Esophagus squamous epithelium (tissue), 5 donors: ENCODE results near the gene BCL2. TPM values are rescaled to one million over a fixed set of nuclear protein-coding genes. Genes with fewer than 3 reads are reported as not detected.

Experiments
- DNase-seq: peaks from one replicate; lab custom pipeline; 2025; lab: John Stamatoyannopoulos, UW
- H3K27ac ChIP-seq, 4 donors: fragments of 200-600 bp; sonication (generic); one replicate each; pipeline ENCODE4 v1.5.1; 2016 to 2019; ENCODE audit warnings: mild to moderate bottlenecking in 1 of 4
- H3K27me3 ChIP-seq, 4 donors: fragments of 200-600 bp; sonication (generic); 1 replicate in 3 of 4; 2 replicates in 1 of 4; pipeline versions ENCODE4 v1.5.1 to v1.6.0; 2017 to 2021; ENCODE audit warnings: antibody characterized with exemption in 1 of 4
- H3K36me3 ChIP-seq, 3 donors: fragments of 200-600 bp; sonication (generic); one replicate each; pipeline ENCODE4 v1.5.1; 2016 to 2019
- H3K4me1 ChIP-seq, 3 donors: fragments of 200-600 bp; sonication (generic); one replicate each; pipeline ENCODE4 v1.5.1; 2017 to 2019
- H3K4me3 ChIP-seq, 4 donors: fragments of 200-600 bp; sonication (generic); 1 replicate in 3 of 4; 2 replicates in 1 of 4; pipeline ENCODE4 v1.5.1; 2016 to 2019; ENCODE audit warnings: mild to moderate bottlenecking in 2 of 4, moderate library complexity in 1 of 4
- H3K9me3 ChIP-seq, 3 donors: fragments of 200-600 bp; sonication (generic); one replicate each; pipeline ENCODE4 v1.5.1; 2016 to 2019
- POLR2A ChIP-seq, 4 donors: fragments of 450-650 bp; IDR thresholded peaks; one replicate each; pipeline ENCODE4 v1.6.1; 2017; ENCODE audit warnings: antibody characterized with exemption in 4 of 4, mild to moderate bottlenecking in 4 of 4, moderate library complexity in 3 of 4
- WGBS, 2 donors: methylation state at CpG; one replicate each; pipeline ENCODE4 v1.1.5; 2018; 5-methylcytosine and 5-hydroxymethylcytosine counted together
- intact Hi-C: fragments of 100-400 bp; cut with DNase I; formaldehyde crosslinking; loops from one replicate; pipeline ENCODE4 v1.15.0; 2022
- total RNA-seq, 4 donors: library from RNA; depleted of rRNA; stranded (reverse); fragments of >200 nt; gene quantifications; one replicate each; pipeline ENCODE4 v1.1.0, GENCODE V29; 2016
- TF ChIP-seq, protein P1 (sequence below), 6 experiments: fragments of 450-650 bp in 4 of 6; fragments of 200-600 bp in 2 of 6; sonication (generic) in 2 of 6; IDR thresholded peaks; one replicate each; pipeline ENCODE4 v1.5.1; 2016 to 2019; ENCODE audit warnings: antibody characterized with exemption in 6 of 6, mild to moderate bottlenecking in 4 of 6, moderate library complexity in 4 of 6
- donor health status: DM: yes; HTN: yes; CAD: no.

Gene BCL2
- total RNA-seq, 4 donors from 2014 or later, result 3.1 to 17.4 (median 4.2) TPM

DNA sequence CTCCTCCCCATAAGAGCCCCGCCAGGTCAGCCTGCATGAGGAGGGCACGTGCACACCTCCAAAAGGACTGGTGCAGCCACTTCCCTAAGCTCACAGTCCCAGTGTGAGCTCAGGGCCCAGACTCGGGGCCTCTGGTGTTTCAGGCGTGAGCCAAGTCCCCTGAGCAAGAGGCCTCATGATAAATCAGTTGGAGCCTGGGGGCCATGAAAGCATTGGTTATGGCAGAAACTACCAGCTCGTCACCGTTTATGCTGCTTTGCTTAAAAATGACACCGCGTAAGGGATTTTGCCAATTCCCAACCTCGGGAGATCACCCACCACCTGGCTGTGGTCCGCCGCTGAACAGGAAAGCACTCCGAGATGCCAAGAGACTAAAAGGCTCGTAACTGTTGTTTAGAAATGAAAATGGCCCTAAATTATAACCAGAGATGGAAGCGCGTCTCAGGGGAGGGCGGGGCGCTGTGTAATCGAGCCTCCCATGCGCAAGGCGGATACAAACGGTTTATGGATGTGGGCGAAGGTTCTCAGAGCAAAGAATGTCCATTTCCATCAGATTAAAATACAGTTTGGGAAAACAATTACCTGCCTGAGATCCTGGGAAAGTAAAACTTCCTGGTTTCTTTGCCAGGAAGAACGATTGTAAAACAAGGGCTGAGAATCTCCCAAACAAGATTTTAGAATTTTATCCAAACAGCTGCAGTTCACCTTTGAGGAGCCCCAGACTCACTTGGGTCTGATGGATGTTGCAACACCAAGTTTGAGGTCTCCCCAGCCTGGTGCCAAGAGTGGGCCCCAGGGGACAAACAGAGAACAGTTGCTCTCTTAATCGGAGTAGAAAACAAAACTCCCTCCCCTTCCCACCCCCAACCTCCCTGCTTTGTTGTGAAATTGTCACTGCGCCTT is 141.4 kb downstream of the BCL2 start:
- Histone ChIP-seq H3K9me3 (no peaks in the 10 kb centered on the region), H3K27ac (peak overlapping the region in 2 of 4 donors; percentile 37), H3K36me3 (no peaks in the 10 kb centered on the region), H3K4me3 (no peak overlapping the region), H3K27me3 (no peaks in the 10 kb centered on the region), H3K4me1 (peaks cover 7 to 41% (median 9%) of the 10 kb centered on the region in 3 donors)
- DNase-seq, result no peak
- intact Hi-C loops, result no loop called here
- WGBS, 2 donors, result 71 to 73% methylated on average over 14 to 22 of the region's 25 CpGs
- TF ChIP-seq, protein P1, sequence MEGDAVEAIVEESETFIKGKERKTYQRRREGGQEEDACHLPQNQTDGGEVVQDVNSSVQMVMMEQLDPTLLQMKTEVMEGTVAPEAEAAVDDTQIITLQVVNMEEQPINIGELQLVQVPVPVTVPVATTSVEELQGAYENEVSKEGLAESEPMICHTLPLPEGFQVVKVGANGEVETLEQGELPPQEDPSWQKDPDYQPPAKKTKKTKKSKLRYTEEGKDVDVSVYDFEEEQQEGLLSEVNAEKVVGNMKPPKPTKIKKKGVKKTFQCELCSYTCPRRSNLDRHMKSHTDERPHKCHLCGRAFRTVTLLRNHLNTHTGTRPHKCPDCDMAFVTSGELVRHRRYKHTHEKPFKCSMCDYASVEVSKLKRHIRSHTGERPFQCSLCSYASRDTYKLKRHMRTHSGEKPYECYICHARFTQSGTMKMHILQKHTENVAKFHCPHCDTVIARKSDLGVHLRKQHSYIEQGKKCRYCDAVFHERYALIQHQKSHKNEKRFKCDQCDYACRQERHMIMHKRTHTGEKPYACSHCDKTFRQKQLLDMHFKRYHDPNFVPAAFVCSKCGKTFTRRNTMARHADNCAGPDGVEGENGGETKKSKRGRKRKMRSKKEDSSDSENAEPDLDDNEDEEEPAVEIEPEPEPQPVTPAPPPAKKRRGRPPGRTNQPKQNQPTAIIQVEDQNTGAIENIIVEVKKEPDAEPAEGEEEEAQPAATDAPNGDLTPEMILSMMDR (IDR thresholded peaks at IDR 0.05), result no peak
- TF ChIP-seq POLR2A (IDR thresholded peaks at IDR 0.05), result no peak

DNA sequence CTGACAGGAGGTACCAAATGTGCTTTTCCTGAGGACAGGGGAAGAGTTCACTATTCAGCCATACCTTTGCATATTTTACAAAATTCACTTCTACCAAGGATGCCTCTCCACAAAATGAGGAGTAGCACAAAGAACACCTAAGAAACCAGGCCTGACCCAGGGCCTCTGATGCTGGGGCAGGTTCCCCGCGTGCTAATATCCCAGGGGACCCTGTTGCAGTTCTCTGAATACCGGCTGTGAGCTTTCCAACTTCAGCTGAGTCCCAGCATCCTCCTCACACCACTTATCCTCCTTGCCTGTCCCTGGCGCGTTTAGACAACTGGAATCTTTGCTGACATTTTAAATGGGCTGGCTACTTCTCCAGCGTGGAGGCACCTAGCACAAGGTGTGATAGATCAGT is 142.3 kb downstream of the BCL2 start:
- no peak for TF ChIP-seq POLR2A (IDR thresholded peaks at IDR 0.05)
- TF ChIP-seq, protein P1 (IDR thresholded peaks at IDR 0.05), result no peak
- no peak overlapping the region for H3K27ac ChIP-seq

DNA sequence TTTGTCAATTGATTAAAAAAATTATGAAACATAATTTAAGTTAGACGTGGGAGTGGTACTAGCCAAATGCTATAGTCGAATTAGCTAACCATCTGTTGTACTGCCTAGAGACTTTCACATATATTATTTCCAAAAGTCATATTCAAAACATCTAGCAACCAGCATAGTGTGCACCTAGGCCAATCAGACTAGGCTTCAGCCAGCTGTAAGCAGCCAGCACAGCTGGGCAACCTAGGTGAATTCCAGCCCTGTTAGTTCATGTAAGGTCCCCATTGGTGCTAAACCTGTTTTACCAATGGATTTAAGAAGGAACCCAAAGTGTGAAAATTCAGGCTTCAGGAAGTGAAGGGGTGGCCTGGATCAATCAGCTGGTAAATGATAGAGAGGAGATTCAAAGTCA is 144.3 kb downstream of the BCL2 start:
- no peak overlapping the region for H3K27ac ChIP-seq
- H3K27me3 ChIP-seq, result no peaks in the 10 kb centered on the region
- WGBS, 2 donors, result 80 to 87% methylated on average over 2 of the region's 2 CpGs
- peaks cover 0 to 21% (median 9%) of the 10 kb centered on the region in 3 donors for H3K4me1 ChIP-seq
- no peaks in the 10 kb centered on the region for H3K36me3 ChIP-seq
- no peak overlapping the region for H3K4me3 ChIP-seq
- H3K9me3 ChIP-seq, result no peaks in the 10 kb centered on the region
- intact Hi-C loops, result no loop called here
- DNase-seq, result no peak
- TF ChIP-seq, protein P1 (IDR thresholded peaks at IDR 0.05), result no peak

More for the DNA sequence above, 142.3 kb downstream of the BCL2 start:
- Histone ChIP-seq H3K4me3 (no peak overlapping the region), H3K36me3 (no peaks in the 10 kb centered on the region), H3K4me1 (peaks cover 7 to 31% (median 9%) of the 10 kb centered on the region in 3 donors), H3K27me3 (no peaks in the 10 kb centered on the region), H3K9me3 (no peaks in the 10 kb centered on the region)
- 79 to 83% methylated on average over 6 of the region's 6 CpGs for WGBS, 2 donors
- intact Hi-C loops, result no loop called here
- DNase-seq, result no peak

DNA sequence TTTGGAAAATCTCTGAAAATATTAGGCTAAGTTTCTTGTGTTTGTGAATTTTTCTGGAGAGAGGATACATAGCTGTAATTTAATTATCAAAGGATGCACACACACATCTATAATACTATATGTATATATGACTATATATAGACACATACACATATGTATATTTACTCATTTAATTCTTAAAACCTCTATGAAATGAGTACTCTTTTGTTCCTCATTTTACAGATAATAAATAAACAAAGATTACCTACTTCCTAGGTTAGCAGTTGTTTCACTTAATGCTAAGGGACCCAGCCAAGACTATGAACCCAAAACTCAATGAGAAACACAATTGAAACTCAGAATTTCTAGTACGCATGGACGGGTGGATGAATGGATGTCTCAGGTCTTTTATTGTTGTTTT is 145.6 kb downstream of the BCL2 start:
- DNase-seq, result no peak
- Histone ChIP-seq H3K4me1 (peaks cover 0 to 15% (median 6%) of the 10 kb centered on the region in 3 donors), H3K4me3 (no peak overlapping the region), H3K27me3 (no peaks in the 10 kb centered on the region), H3K9me3 (no peaks in the 10 kb centered on the region), H3K36me3 (no peaks in the 10 kb centered on the region), H3K27ac (no peak overlapping the region)
- WGBS, 2 donors, result 84 to 91% methylated on average over 2 of the region's 2 CpGs
- intact Hi-C loops, result no loop called here
- TF ChIP-seq POLR2A (IDR thresholded peaks at IDR 0.05), result no peak
- TF ChIP-seq, protein P1 (IDR thresholded peaks at IDR 0.05), result no peak

DNA sequence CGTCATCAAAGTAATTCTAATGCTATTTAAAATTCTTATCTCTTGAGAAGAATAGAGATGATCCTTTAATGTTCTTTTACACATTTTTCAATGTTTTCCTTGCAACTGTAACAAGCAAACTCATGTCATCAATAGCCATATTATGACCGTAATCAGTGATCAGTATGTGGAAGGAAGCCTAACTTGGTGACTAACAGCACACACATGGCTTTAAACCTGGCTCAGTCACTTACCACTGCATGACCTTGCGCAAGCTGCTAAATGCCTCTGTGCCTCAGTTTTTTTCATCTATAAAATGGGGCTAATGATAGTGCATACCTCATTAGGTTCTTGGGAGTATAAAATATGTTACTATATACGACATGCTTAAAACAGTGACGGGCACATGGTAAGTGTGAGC is 149.7 kb downstream of the BCL2 start:
- no peak for DNase-seq
- no peaks in the 10 kb centered on the region for H3K36me3 ChIP-seq
- TF ChIP-seq POLR2A (IDR thresholded peaks at IDR 0.05), result no peak
- H3K27ac ChIP-seq, result no peak overlapping the region
- no peaks in the 10 kb centered on the region for H3K9me3 ChIP-seq
- 85 to 93% methylated on average over 5 of the region's 5 CpGs for WGBS, 2 donors
- no peak overlapping the region for H3K4me3 ChIP-seq
- H3K4me1 ChIP-seq, result no peaks in the 10 kb centered on the region
- intact Hi-C loops, result no loop called here
- no peaks in the 10 kb centered on the region for H3K27me3 ChIP-seq
